Right atrium auricular region (tissue), 2 donors: ENCODE results near the gene SLBP. TPM values are rescaled to one million over a fixed set of nuclear protein-coding genes. Genes with fewer than 3 reads are reported as not detected.

Experiments
- DNase-seq: peaks from one replicate; pipeline ENCODE4 v3.0.0-alpha.2; 2019; ENCODE audit warnings: low spot score
- H3K27ac ChIP-seq, 2 donors: fragments of 200-600 bp; sonication (generic); 1 replicate in 1 of 2; 2 replicates in 1 of 2; pipeline ENCODE4 v1.5.1; 2016 to 2019
- H3K27me3 ChIP-seq, 2 donors: fragments of 200-600 bp; sonication (generic); one replicate each; pipeline versions ENCODE4 v1.5.1 to v1.6.0; 2017 to 2019
- H3K36me3 ChIP-seq: fragments of 200-600 bp; sonication (generic); one replicate; pipeline ENCODE4 v1.5.1; 2016
- H3K4me1 ChIP-seq, 2 donors: fragments of 200-600 bp; sonication (generic); one replicate each; pipeline versions ENCODE4 v1.5.1 to v1.6.0; 2017 to 2019
- H3K4me3 ChIP-seq, 2 donors: fragments of 200-600 bp; sonication (generic); 1 replicate in 1 of 2; 2 replicates in 1 of 2; pipeline ENCODE4 v1.5.1; 2017 to 2019; ENCODE audit warnings: mild to moderate bottlenecking in 1 of 2, moderate library complexity in 1 of 2
- H3K9me3 ChIP-seq, 2 donors: fragments of 200-600 bp; sonication (generic); one replicate each; pipeline ENCODE4 v1.5.1; 2019
- CTCF ChIP-seq, 2 donors: fragments of 200-600 bp; sonication (generic); IDR thresholded peaks; one replicate each; pipeline ENCODE4 v1.5.1; 2019; ENCODE audit warnings: antibody characterized with exemption in 2 of 2
- total RNA-seq, 2 donors: library from RNA; depleted of rRNA; stranded (reverse); fragments of >200 nt; gene quantifications; one replicate each; pipeline ENCODE4 v1.1.0, GENCODE V29; 2016

Gene SLBP
- total RNA-seq, 2 donors from 2014 or later: 15.6 to 20.1 TPM

GRCh38 chr4:1663549-1663948 lies 48.6 kb downstream of the SLBP start:
- H3K27ac ChIP-seq: no peak overlapping the region
- TF ChIP-seq CTCF (IDR thresholded peaks at IDR 0.05): no peak
- no peaks in the 10 kb centered on the region for H3K9me3 ChIP-seq
- no peaks in the 10 kb centered on the region for H3K27me3 ChIP-seq
- H3K36me3 ChIP-seq: no peaks in the 10 kb centered on the region
- H3K4me1 ChIP-seq: peaks cover 0 to 6% of the 10 kb centered on the region in 2 donors
- no peak for DNase-seq
- H3K4me3 ChIP-seq: no peak overlapping the region

- no peak for TF ChIP-seq CTCF (IDR thresholded peaks at IDR 0.05)
- Histone ChIP-seq H3K9me3 (no peaks in the 10 kb centered on the region), H3K36me3 (no peaks in the 10 kb centered on the region), H3K4me3 (no peak overlapping the region), H3K27me3 (no peaks in the 10 kb centered on the region), H3K4me1 (peaks cover 0 to 2% of the 10 kb centered on the region in 2 donors), H3K27ac (no peak overlapping the region)
- DNase-seq: no peak
Observed at GRCh38 chr4:1661695-1662094, 50.4 kb downstream of the SLBP start.

DNA sequence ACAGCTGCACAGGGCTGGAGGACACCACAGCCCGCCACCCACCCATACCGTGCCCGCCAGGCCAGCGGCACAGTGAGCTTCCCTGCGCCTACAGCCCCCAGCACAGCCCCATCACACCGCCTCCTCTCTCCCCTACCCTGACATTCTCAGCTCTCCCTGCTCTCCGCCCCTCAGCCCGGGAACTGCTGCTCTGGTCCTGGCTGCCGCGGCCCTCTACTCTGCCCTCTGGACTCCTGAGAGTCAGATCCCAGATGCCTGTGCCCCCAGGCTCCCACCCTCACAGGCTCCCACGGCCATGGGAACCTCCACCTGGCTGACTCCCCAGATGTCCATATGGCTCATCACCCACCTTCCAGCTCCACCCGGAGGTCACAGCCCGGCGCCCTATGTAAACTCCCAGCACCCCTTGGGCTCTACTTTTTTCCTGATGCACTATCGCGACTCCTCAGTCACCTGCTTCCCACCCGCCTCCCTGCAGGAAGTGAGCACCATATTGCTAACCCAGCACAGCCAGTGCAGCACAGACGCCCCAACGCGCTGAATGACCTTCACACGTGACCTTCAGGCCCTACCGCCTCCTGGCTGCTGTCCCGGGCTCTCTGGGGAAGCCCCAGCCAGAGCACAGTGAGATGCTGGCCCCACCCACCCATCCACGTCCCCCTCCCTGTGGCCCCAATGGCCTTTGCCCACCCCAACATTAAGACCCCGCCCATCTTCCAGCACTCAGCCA lies 51.0 kb downstream of the SLBP start:
- H3K9me3 ChIP-seq: no peaks in the 10 kb centered on the region
- H3K4me3 ChIP-seq: no peak overlapping the region
- no peaks in the 10 kb centered on the region for H3K4me1 ChIP-seq
- no peak overlapping the region for H3K27ac ChIP-seq
- TF ChIP-seq CTCF (IDR thresholded peaks at IDR 0.05): no peak
- DNase-seq: no peak
- H3K36me3 ChIP-seq: no peaks in the 10 kb centered on the region
- no peaks in the 10 kb centered on the region for H3K27me3 ChIP-seq

DNA sequence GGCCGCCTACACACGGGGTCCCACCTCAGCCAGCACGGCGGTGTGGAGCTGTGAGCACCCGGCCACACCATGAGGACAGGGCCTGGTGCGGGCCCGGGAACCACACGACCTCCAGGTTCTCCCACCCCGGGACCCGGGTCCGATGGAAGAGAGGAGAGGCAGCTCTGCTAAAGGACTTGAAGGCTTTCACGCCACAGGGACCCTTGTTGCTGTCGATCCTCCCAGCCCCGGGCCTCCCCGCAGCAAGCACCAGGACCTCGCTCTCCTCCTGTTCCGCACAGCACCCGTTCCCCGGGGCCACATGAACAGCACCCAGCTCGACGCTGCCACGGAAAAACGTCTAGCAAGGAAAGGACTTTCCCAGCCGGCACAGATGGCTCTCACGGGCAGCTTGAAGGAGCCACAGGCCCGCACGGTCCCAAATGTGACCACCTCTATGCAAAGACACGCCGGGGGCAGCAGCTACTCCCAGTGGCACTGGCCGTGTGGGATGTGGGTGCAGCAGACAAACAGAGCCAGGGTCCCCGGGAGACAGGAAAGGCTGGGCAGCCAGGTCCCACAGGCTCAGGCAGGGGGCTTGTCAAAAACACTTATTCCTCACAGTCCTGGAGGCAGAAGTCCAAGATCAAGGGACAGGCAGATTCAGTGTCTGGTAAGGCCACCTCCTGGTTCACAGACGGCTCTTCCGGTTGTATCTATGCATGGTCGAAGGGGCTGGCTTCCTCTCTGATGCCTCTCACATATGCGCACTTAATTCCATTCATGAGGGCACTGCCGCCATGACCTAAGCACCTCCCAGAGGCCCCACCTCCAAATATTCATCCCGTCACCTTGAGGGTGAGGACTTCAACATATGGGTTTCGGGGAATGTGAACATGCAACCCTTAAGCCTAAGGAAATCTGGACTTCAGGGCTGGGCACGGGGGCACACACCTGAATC lies 52.7 kb downstream of the SLBP start:
- Histone ChIP-seq H3K36me3 (no peaks in the 10 kb centered on the region), H3K4me3 (no peak overlapping the region), H3K27me3 (no peaks in the 10 kb centered on the region), H3K4me1 (no peaks in the 10 kb centered on the region), H3K27ac (no peak overlapping the region), H3K9me3 (no peaks in the 10 kb centered on the region)
- TF ChIP-seq CTCF (IDR thresholded peaks at IDR 0.05): no peak
- no peak for DNase-seq

GRCh38 chr4:1658581-1658980 lies 53.5 kb downstream of the SLBP start:
- no peak for DNase-seq
- H3K27me3 ChIP-seq: no peaks in the 10 kb centered on the region
- TF ChIP-seq CTCF (IDR thresholded peaks at IDR 0.05): no peak
- H3K4me1 ChIP-seq: no peaks in the 10 kb centered on the region
- H3K9me3 ChIP-seq: no peaks in the 10 kb centered on the region
- H3K36me3 ChIP-seq: no peaks in the 10 kb centered on the region
- H3K4me3 ChIP-seq: no peak overlapping the region
- no peak overlapping the region for H3K27ac ChIP-seq
